ENCODE results near the gene AFP. TPM values are rescaled to one million over a fixed set of nuclear protein-coding genes. Genes with fewer than 3 reads are reported as not detected.
A peak's percentile ranks its signal among the peaks of the same experiment; 100 is the strongest.

Gene AFP
- total RNA-seq, 1 experiment from 2014 or later = 4.9 TPM

- Histone ChIP-seq H3K56ac (ENCODE audit: insufficient read length, low read depth, low read length) (no peak overlapping the region), H3K14ac (ENCODE audit: insufficient read depth, low read length) (no peak overlapping the region), H2AK5ac (ENCODE audit: insufficient read length, low read length) (no peak overlapping the region), H2AFZ (ENCODE audit: low read length) (no peak overlapping the region), H2BK120ac (ENCODE audit: low read depth, low read length, poor library complexity, severe bottlenecking) (no peak overlapping the region), H3K79me2 (ENCODE audit: insufficient read depth, low read length) (no peaks in the 10 kb centered on the region), H3K4me2 (ENCODE audit: insufficient read depth, insufficient read length, low read length) (no peak overlapping the region), H2BK20ac (ENCODE audit: low read depth, low read length, poor library complexity, severe bottlenecking) (no peak overlapping the region), H3T11ph (ENCODE audit: low read length) (no peak overlapping the region), H2BK12ac (ENCODE audit: insufficient read length, low read depth, low read length) (no peak overlapping the region), H2BK15ac (ENCODE audit: low read depth, low read length) (no peak overlapping the region), H3K23me2 (ENCODE audit: insufficient read length, low read depth, low read length, poor library complexity, severe bottlenecking) (no peaks in the 10 kb centered on the region), H3K9ac (ENCODE audit: extremely low read depth, insufficient read length, low read length) (no peak overlapping the region), H3K27me3 (ENCODE audit: insufficient read depth, low read length) (no peaks in the 10 kb centered on the region), H3K18ac (ENCODE audit: insufficient read length, low read depth, low read length) (no peak overlapping the region), H2BK5ac (ENCODE audit: insufficient read length, low read length) (no peak overlapping the region), H3K79me1 (ENCODE audit: insufficient read depth, low read depth, low read length, poor library complexity, severe bottlenecking) (no peaks in the 10 kb centered on the region), H4K5ac (ENCODE audit: insufficient read length, low read depth, low read length) (no peak overlapping the region), H3K9me3 (ENCODE audit: control insufficient read depth, low read depth, low read length) (no peaks in the 10 kb centered on the region), H3K27ac (ENCODE audit: insufficient read length, low read depth, low read length) (no peak overlapping the region), H4K91ac (ENCODE audit: insufficient read length, low read depth, low read length) (no peak overlapping the region), H4K8ac (replicated peaks; ENCODE audit: insufficient read length, low read depth, low read length) (no peak overlapping the region), H3K23ac (ENCODE audit: insufficient read length, low read depth, low read length) (no peak overlapping the region), H3K4me1 (ENCODE audit: insufficient read depth, low read length) (no peaks in the 10 kb centered on the region), H4K20me1 (ENCODE audit: control insufficient read depth, insufficient read depth, insufficient read length) (no peaks in the 10 kb centered on the region), H3K4ac (ENCODE audit: low read depth, low read length) (no peak overlapping the region)
- H3K4me1 Mint-ChIP-seq = no peaks in the 10 kb centered on the region
- no peak for DNase-seq
- no peaks in the 10 kb centered on the region for H3K27me3 Mint-ChIP-seq (ENCODE audit: low read depth)
- H3K4me3 Mint-ChIP-seq = no peak overlapping the region
- peak overlapping the region in 1 of 3 experiments; percentile 0; a peak in 2 of 7 replicates for H3K27ac Mint-ChIP-seq
- no CpG with 5 or more reads among the region's 2 CpGs for WGBS (ENCODE audit: extremely low coverage, insufficient read length, low lambda C conversion rate)
- no peak for TF ChIP-seq CTCF (conservative IDR thresholded peaks at IDR 0.05)
- H3K36me3 Mint-ChIP-seq (ENCODE audit: insufficient read depth in 1 of 3, low read depth in 3 of 3) = no peaks in the 10 kb centered on the region
- H3K9me3 Mint-ChIP-seq = no peaks in the 10 kb centered on the region
Observed at GRCh38 chr4:73433140-73433539, 2.9 kb upstream of the AFP start.
